CD4-positive, alpha-beta memory T cell (primary cell): ENCODE results near the gene GALP. TPM values are rescaled to one million over a fixed set of nuclear protein-coding genes. Genes with fewer than 3 reads are reported as not detected.

Source experiments
- CTCF ChIA-PET: fragments of 350-600 bp; sonication (Branson Sonifier 250); formaldehyde crosslinking; loops from one replicate; lab custom pipeline; 2021; ENCODE audit warnings: inconsistent platforms; ENCODE audit not compliant: partially characterized antibody; lab: Charles Lee
- POLR2A ChIA-PET: fragments of 350-600 bp; sonication (Branson Sonifier 250); formaldehyde crosslinking; loops from one replicate; lab custom pipeline; 2021; ENCODE audit not compliant: partially characterized antibody; lab: Charles Lee
- DNase-seq, 5 donors: peaks; one replicate each; pipeline versions ENCODE4 v3.0.0 to v3.0.0-alpha.2; 2020 to 2022; ENCODE audit warnings: mixed read lengths in 1 of 5
- H3K27ac ChIP-seq: one replicate; pipeline ENCODE4 v1.7.0; 2013; ENCODE audit warnings: low read depth, low read length
- H3K27me3 ChIP-seq: 2 replicates; pipeline ENCODE4 v1.7.0; 2013; ENCODE audit warnings: mild to moderate bottlenecking, low read length, moderate library complexity; ENCODE audit not compliant: insufficient read depth
- H3K36me3 ChIP-seq: 2 replicates; pipeline ENCODE4 v1.7.0; 2013; ENCODE audit warnings: mild to moderate bottlenecking, low read length, moderate library complexity; ENCODE audit not compliant: insufficient read depth
- H3K4me1 ChIP-seq: 2 replicates; pipeline ENCODE4 v1.7.0; 2013; ENCODE audit warnings: mild to moderate bottlenecking, low read length, moderate library complexity; ENCODE audit not compliant: insufficient read depth
- H3K4me3 ChIP-seq, 2 donors: one replicate each; pipeline ENCODE4 v1.7.0; 2013; ENCODE audit warnings: low read length in 2 of 2, mild to moderate bottlenecking in 1 of 2
- H3K9me3 ChIP-seq, 2 donors: one replicate each; pipeline ENCODE4 v1.7.0; 2013; ENCODE audit warnings: low read length in 2 of 2, control low read depth in 1 of 2; ENCODE audit not compliant: control insufficient read depth in 1 of 2
- H3K27ac Mint-ChIP-seq, 7 donors: one replicate each; pipeline ENCODE4 v1.8.0; 2020 to 2021; ENCODE audit warnings: mixed read lengths in 7 of 7, mild to moderate bottlenecking in 6 of 7, inconsistent platforms in 3 of 7, moderate library complexity in 3 of 7
- H3K27me3 Mint-ChIP-seq, 2 donors: one replicate each; pipeline ENCODE4 v1.8.0; 2020 to 2021; ENCODE audit warnings: mixed read lengths in 2 of 2
- H3K36me3 Mint-ChIP-seq, 2 donors: one replicate each; pipeline ENCODE4 v1.8.0; 2020 to 2021; ENCODE audit warnings: mixed read lengths in 2 of 2, inconsistent platforms in 1 of 2, mild to moderate bottlenecking in 1 of 2
- H3K4me1 Mint-ChIP-seq, 4 donors: one replicate each; pipeline ENCODE4 v1.8.0; 2020 to 2021; ENCODE audit warnings: mixed read lengths in 4 of 4, mild to moderate bottlenecking in 1 of 4
- H3K4me3 Mint-ChIP-seq, 8 donors: one replicate each; pipeline ENCODE4 v1.8.0; 2020 to 2021; ENCODE audit warnings: mixed read lengths in 8 of 8, mild to moderate bottlenecking in 7 of 8, moderate library complexity in 6 of 8, inconsistent platforms in 3 of 8
- H3K9me3 Mint-ChIP-seq, 8 donors: one replicate each; pipeline ENCODE4 v1.8.0; 2020 to 2021; ENCODE audit warnings: mixed read lengths in 8 of 8, mild to moderate bottlenecking in 5 of 8, inconsistent platforms in 3 of 8, moderate library complexity in 1 of 8
- intact Hi-C: fragments of 100-400 bp; cut with micrococcal nuclease; formaldehyde crosslinking; loops from one replicate; pipeline ENCODE4 v1.15.1; 2023
- polyA plus RNA-seq, 2 donors: library from polyadenylated mRNA; unstranded; fragments of 300-500 nt; fragmentation: Illumina TruSeq; gene quantifications; one replicate each; pipeline ENCODE4 v1.2.3, GENCODE V29; 2021
- total RNA-seq, 2 experiments: library from RNA; stranded (reverse); gene quantifications; one replicate each; pipeline ENCODE4 v1.2.3, GENCODE V29; 2021

GALP gene
- total and polyA plus RNA-seq, 4 experiments from 2014 or later, result not detected

GRCh38 chr19:56221851-56222250 is 46.0 kb downstream of the GALP start:
- no peak overlapping the region for H3K4me3 ChIP-seq
- no peaks in the 10 kb centered on the region for H3K4me1 ChIP-seq
- H3K9me3 Mint-ChIP-seq, result no peaks in the 10 kb centered on the region
- no peaks in the 10 kb centered on the region for H3K9me3 ChIP-seq
- H3K27ac Mint-ChIP-seq, result no peak overlapping the region
- H3K36me3 ChIP-seq, result no peaks in the 10 kb centered on the region
- peaks cover 0 to 7% (median 0%) of the 10 kb centered on the region in 4 donors for H3K4me1 Mint-ChIP-seq
- H3K27me3 ChIP-seq, result no peaks in the 10 kb centered on the region
- no peak overlapping the region for H3K27ac ChIP-seq
- no peak for DNase-seq
- CTCF ChIA-PET, result no interaction called here
- intact Hi-C loops, result no loop called here
- POLR2A ChIA-PET, result no interaction called here
- H3K4me3 Mint-ChIP-seq, result no peak overlapping the region
- H3K36me3 Mint-ChIP-seq, result peaks cover 25 to 29% of the 10 kb centered on the region in 2 donors
- H3K27me3 Mint-ChIP-seq, result peaks cover 3 to 5% of the 10 kb centered on the region in 2 donors

GRCh38 chr19:56222901-56223300 is 47.1 kb downstream of the GALP start:
- H3K9me3 Mint-ChIP-seq, result no peaks in the 10 kb centered on the region

GRCh38 chr19:56223481-56223880 is 47.7 kb downstream of the GALP start:
- Mint-ChIP-seq H3K27me3 (peaks cover 0 to 2% of the 10 kb centered on the region in 2 donors), H3K36me3 (peaks cover 25 to 26% of the 10 kb centered on the region in 2 donors), H3K9me3 (no peaks in the 10 kb centered on the region), H3K4me3 (no peak overlapping the region), H3K4me1 (no peaks in the 10 kb centered on the region), H3K27ac (no peak overlapping the region)
- no peaks in the 10 kb centered on the region for H3K9me3 ChIP-seq
- no peaks in the 10 kb centered on the region for H3K4me1 ChIP-seq
- H3K27me3 ChIP-seq, result no peaks in the 10 kb centered on the region
- H3K27ac ChIP-seq, result no peak overlapping the region
- CTCF ChIA-PET, result no interaction called here
- no peak overlapping the region for H3K4me3 ChIP-seq
- intact Hi-C loops, result no loop called here
- no peak for DNase-seq
- POLR2A ChIA-PET, result no interaction called here
- H3K36me3 ChIP-seq, result no peaks in the 10 kb centered on the region

More at GRCh38 chr19:56222901-56223300, 47.1 kb downstream of the GALP start:
- H3K36me3 ChIP-seq, result no peaks in the 10 kb centered on the region
- no peak overlapping the region for H3K27ac ChIP-seq
- H3K4me3 ChIP-seq, result no peak overlapping the region
- Mint-ChIP-seq H3K36me3 (peaks cover 25 to 28% of the 10 kb centered on the region in 2 donors), H3K4me3 (no peak overlapping the region), H3K27me3 (peaks cover 2% of the 10 kb centered on the region in 2 donors), H3K27ac (peak overlapping the region in 1 of 7 donors; percentile 15), H3K4me1 (peaks cover 0 to 3% (median 0%) of the 10 kb centered on the region in 4 donors)
- H3K27me3 ChIP-seq, result no peaks in the 10 kb centered on the region
- intact Hi-C loops, result no loop called here
- H3K4me1 ChIP-seq, result no peaks in the 10 kb centered on the region
- DNase-seq, result no peak
- ChIA-PET CTCF (no interaction called here), POLR2A (no interaction called here)
- no peaks in the 10 kb centered on the region for H3K9me3 ChIP-seq

Other genes with a start within 250 kb of the GALP start
- not detected for gene NLRP13, start 243.7 kb upstream of the GALP start, total RNA-seq
- gene NLRP13, start 243.7 kb upstream of the GALP start, polyA plus RNA-seq, result not detected
- not detected for gene NLRP8, start 228.2 kb upstream of the GALP start, total RNA-seq
- gene NLRP8, start 228.2 kb upstream of the GALP start, polyA plus RNA-seq, result not detected
- not detected for gene NLRP5, start 189.2 kb upstream of the GALP start, total RNA-seq
- gene NLRP5, start 189.2 kb upstream of the GALP start, polyA plus RNA-seq, result not detected
- 10 to 100 TPM; 29.6 to 34.1 TPM for gene ZNF787, start 54.7 kb upstream of the GALP start, total RNA-seq
- gene ZNF787, start 54.7 kb upstream of the GALP start, polyA plus RNA-seq, result 1 to 10 TPM in 1 of 2 donors, under 1 TPM in 1; 0.67 to 3.1 TPM
- 10 to 100 TPM; 33.2 to 42.8 TPM for gene ZNF444, start 34.7 kb upstream of the GALP start, total RNA-seq
- 10 to 100 TPM in 1 of 2 donors, 1 to 10 TPM in 1; 6.2 to 20.8 TPM for gene ZNF444, start 34.7 kb upstream of the GALP start, polyA plus RNA-seq
- not detected for gene ZSCAN5B, start 21.8 kb downstream of the GALP start, total RNA-seq
- gene ZSCAN5B, start 21.8 kb downstream of the GALP start, polyA plus RNA-seq, result not detected
- gene ZSCAN5C, start 26.3 kb downstream of the GALP start, total RNA-seq, result not detected
- not detected for gene ZSCAN5C, start 26.3 kb downstream of the GALP start, polyA plus RNA-seq
- gene EDDM13, start 96.7 kb downstream of the GALP start, total RNA-seq, result not detected
- gene EDDM13, start 96.7 kb downstream of the GALP start, polyA plus RNA-seq, result 1 to 10 TPM in 1 of 2 donors, not detected in 1; 1.6 TPM
- gene ZSCAN5A, start 138.8 kb downstream of the GALP start, total RNA-seq, result 10 to 100 TPM; 12.2 to 14.6 TPM
- 1 to 10 TPM; 9.7 to 9.8 TPM for gene ZSCAN5A, start 138.8 kb downstream of the GALP start, polyA plus RNA-seq
- 1 to 10 TPM; 7.3 to 7.8 TPM for gene ZNF582, start 217.5 kb downstream of the GALP start, total RNA-seq
- gene ZNF582, start 217.5 kb downstream of the GALP start, polyA plus RNA-seq, result 1 to 10 TPM; 3.0 to 6.5 TPM
- gene ZNF583, start 228.3 kb downstream of the GALP start, total RNA-seq, result 10 to 100 TPM in 1 of 2 experiments, 1 to 10 TPM in 1; 9.2 to 14.4 TPM
- 10 to 100 TPM; 10.2 to 16.5 TPM for gene ZNF583, start 228.3 kb downstream of the GALP start, polyA plus RNA-seq